CD4-positive, alpha-beta T cell treated with Interferon alpha-2 for 1 hour (primary cell): Measurements from ENCODE around the gene TMEM107.

Source experiments
- DNase-seq, 2 donors: peaks; one replicate each; pipeline ENCODE4 v3.0.0-alpha.2; 2020 to 2022

The TMEM107 gene

GRCh38 chr17:8161289-8162232 lies 14.6 kb downstream of the TMEM107 start:
- DNase-seq = peak in 1 of 2 donors; percentile 40

GRCh38 chr17:8160741-8161221 lies 15.4 kb downstream of the TMEM107 start:
- DNase-seq = peak in 1 of 2 donors; percentile 30

- DNase-seq = no peak
Observed at GRCh38 chr17:8160224-8160577, 16.0 kb downstream of the TMEM107 start.

- DNase-seq = no peak
Observed at GRCh38 chr17:8159459-8160223, 16.5 kb downstream of the TMEM107 start.

GRCh38 chr17:8159032-8159400 lies 17.2 kb downstream of the TMEM107 start:
- DNase-seq = peak in 1 of 2 donors; percentile 24

GRCh38 chr17:8158267-8159031 lies 17.7 kb downstream of the TMEM107 start:
- DNase-seq = peak; percentile 88 to 91

GRCh38 chr17:8156246-8156992 lies 19.8 kb downstream of the TMEM107 start:
- peak; percentile 100 for DNase-seq

GRCh38 chr17:8155996-8156245 lies 20.3 kb downstream of the TMEM107 start:
- DNase-seq = no peak

- peak in 1 of 2 donors; percentile 48 for DNase-seq
Observed at GRCh38 chr17:8155231-8155995, 20.8 kb downstream of the TMEM107 start.

- no peak for DNase-seq
Observed at GRCh38 chr17:8154608-8155155, 21.5 kb downstream of the TMEM107 start.

GRCh38 chr17:8153957-8154607 lies 22.1 kb downstream of the TMEM107 start:
- peak; percentile 93 to 94 for DNase-seq

GRCh38 chr17:8153525-8153956 lies 22.6 kb downstream of the TMEM107 start:
- DNase-seq = peak; percentile 57 to 58

GRCh38 chr17:8153031-8153451 lies 23.1 kb downstream of the TMEM107 start:
- peak in 1 of 2 donors; percentile 28 for DNase-seq

- peak; percentile 92 to 93 for DNase-seq
Observed at GRCh38 chr17:8152112-8152775, 23.9 kb downstream of the TMEM107 start, which contains the start of gene PER1. Gene PER1, minus strand, starts transcription at chr17:8152404. Its CDS starts 1,698 bp downstream, at chr17:8150706.

GRCh38 chr17:8151641-8152111 lies 24.5 kb downstream of the TMEM107 start:
- DNase-seq = no peak

GRCh38 chr17:8151120-8151640 lies 25.0 kb downstream of the TMEM107 start:
- DNase-seq = peak; percentile 92 to 93

- DNase-seq = peak in 1 of 2 donors; percentile 19
Observed at GRCh38 chr17:8150194-8151119, 25.7 kb downstream of the TMEM107 start.
